SK-N-SH (cell line): Measurements from ENCODE around the gene USP48. TPM values are rescaled to one million over a fixed set of nuclear protein-coding genes. Genes with fewer than 3 reads are reported as not detected.

Experiments used
- CTCF ChIA-PET: fragments of 300-600, 350-600 bp; formaldehyde crosslinking; extraction: SDS; loops from one replicate; lab custom pipeline; 2021; lab: Yijun Ruan, JAX
- POLR2A ChIA-PET: fragments of 350-600 bp; sonication (Branson Sonifier 250); formaldehyde crosslinking; extraction: SDS; loops from one replicate; lab custom pipeline; 2020; ENCODE audit warnings: antibody characterized with exemption, inconsistent platforms; lab: Yijun Ruan, JAX
- DNase-seq: peaks from one replicate; pipeline ENCODE4 v3.0.0; 2012
- H2AFZ ChIP-seq: fragments of 200-600 bp; sonication (generic); 2 replicates; pipeline ENCODE4 v1.8.1; 2016; ENCODE audit warnings: antibody characterized with exemption, mild to moderate bottlenecking, low read depth
- H3F3A ChIP-seq: fragments of 200-600 bp; sonication (generic); replicated peaks from 2 replicates; pipeline ENCODE3; 2016; ENCODE audit warnings: antibody characterized with exemption, mild to moderate bottlenecking; ENCODE audit not compliant: insufficient read depth
- H3K27ac ChIP-seq, 2 experiments: fragments of 200-500 bp in 1 of 2; fragments of 200-600 bp in 1 of 2; sonication (Bioruptor generic) in 1 of 2; sonication (generic), shearing (Covaris generic) in 1 of 2; 2 replicates each; pipeline versions ENCODE4 v1.5.1 to v1.6.1; 2014 to 2016; ENCODE audit warnings: low read depth in 2 of 2, inconsistent platforms in 1 of 2, low read length in 1 of 2, mild to moderate bottlenecking in 1 of 2, mixed read lengths in 1 of 2
- H3K27me3 ChIP-seq: fragments of 200-600 bp; sonication (generic), shearing (Covaris generic); 2 replicates; pipeline ENCODE4 v1.6.1; 2016; ENCODE audit warnings: mixed run types; ENCODE audit not compliant: insufficient read depth
- H3K36me3 ChIP-seq, 2 experiments: fragments of 200-500 bp in 1 of 2; fragments of 200-600 bp in 1 of 2; sonication (Bioruptor generic) in 1 of 2; sonication (generic) in 1 of 2; replicated peaks in 1 of 2; 2 replicates each; pipeline versions ENCODE3 to v1.5.1; 2014 to 2016; ENCODE audit warnings: low read length in 1 of 2, mild to moderate bottlenecking in 1 of 2; ENCODE audit not compliant: insufficient read depth in 2 of 2, control insufficient read depth in 1 of 2
- H3K4me1 ChIP-seq, 2 experiments: fragments of 200-500 bp in 1 of 2; fragments of 200-600 bp in 1 of 2; sonication (Bioruptor generic) in 1 of 2; sonication (generic), shearing (Covaris generic) in 1 of 2; 2 replicates each; pipeline versions ENCODE4 v1.5.1 to v1.6.1; 2014 to 2016; ENCODE audit warnings: low read depth in 1 of 2, low read length in 1 of 2, mixed run types in 1 of 2; ENCODE audit not compliant: insufficient read depth in 2 of 2, control insufficient read depth in 1 of 2
- H3K4me2 ChIP-seq: fragments of 200-600 bp; sonication (generic), shearing (Covaris generic); 2 replicates; pipeline ENCODE4 v1.6.1; 2017; ENCODE audit warnings: mixed run types
- H3K4me3 ChIP-seq, 2 experiments: fragments of 200-500 bp in 1 of 2; fragments of 200-600 bp in 1 of 2; sonication (Bioruptor generic) in 1 of 2; sonication (generic), shearing (Covaris generic) in 1 of 2; 2 replicates each; pipeline versions ENCODE4 v1.5.1 to v1.8.1; 2014 to 2016; ENCODE audit warnings: low read depth in 2 of 2, inconsistent platforms in 1 of 2, low read length in 1 of 2, mild to moderate bottlenecking in 1 of 2, mixed read lengths in 1 of 2, moderate library complexity in 1 of 2
- H3K79me2 ChIP-seq: fragments of 200-600 bp; sonication (generic); 2 replicates; pipeline ENCODE4 v1.8.1; 2017; ENCODE audit warnings: mild to moderate bottlenecking; ENCODE audit not compliant: insufficient read depth
- H3K9ac ChIP-seq: fragments of 200-600 bp; sonication (generic); 2 replicates; pipeline ENCODE4 v1.6.1; 2017; ENCODE audit warnings: mixed run types
- H3K9me2 ChIP-seq: fragments of 200-600 bp; sonication (generic); 2 replicates; pipeline ENCODE4 v1.6.1; 2017; ENCODE audit warnings: mixed run types
- H3K9me3 ChIP-seq: fragments of 200-600 bp; sonication (generic); 2 replicates; pipeline ENCODE4 v1.6.1; 2017; ENCODE audit warnings: mixed run types, mild to moderate bottlenecking, moderate library complexity
- H4K20me1 ChIP-seq: fragments of 200-600 bp; sonication (generic); 2 replicates; pipeline ENCODE4 v1.6.1; 2017; ENCODE audit warnings: mild to moderate bottlenecking, mixed run types; ENCODE audit not compliant: insufficient read depth
- FOSL2 ChIP-seq: IDR thresholded peaks from 2 replicates; pipeline ENCODE4 v1.4.0; 2012; ENCODE audit warnings: low read depth, mild to moderate bottlenecking, moderate library complexity, borderline replicate concordance
- RXRA ChIP-seq: IDR thresholded peaks from 2 replicates; pipeline ENCODE4 v1.4.0; 2012; ENCODE audit warnings: low read depth, mild to moderate bottlenecking, borderline replicate concordance
- TCF12 ChIP-seq: IDR thresholded peaks from 2 replicates; pipeline ENCODE4 v1.4.0; 2012
- WGBS: methylation state at CpG from one replicate; pipeline ENCODE4 v1.1.6; 2017; ENCODE audit warnings: low lambda C conversion rate; 5-methylcytosine and 5-hydroxymethylcytosine counted together
- polyA plus RNA-seq, 3 experiments: library from polyadenylated mRNA; depleted of rRNA; stranded (reverse); fragments of >200 nt; gene quantifications; 2 replicates each; pipeline ENCODE4 v1.2.3, GENCODE V29; 2012
- TF ChIP-seq, protein P1 (sequence below): IDR thresholded peaks from 2 replicates; pipeline ENCODE4; 2012
- TF ChIP-seq, protein P2 (sequence below): fragments of 200-600 bp; sonication (generic); IDR thresholded peaks from 2 replicates; pipeline ENCODE4 v1.6.1; 2017; ENCODE audit warnings: antibody characterized with exemption, mild to moderate bottlenecking, moderate library complexity
- TF ChIP-seq, protein P3 (sequence below): fragments of 150-350 bp; IDR thresholded peaks from 2 replicates; pipeline ENCODE4 v1.6.1; 2016; ENCODE audit warnings: mild to moderate bottlenecking, low read depth, low read length
- TF ChIP-seq, protein P4 (sequence below): IDR thresholded peaks from 2 replicates; pipeline ENCODE4 v1.6.1; 2012; ENCODE audit warnings: mild to moderate bottlenecking, low read depth, low read length, moderate library complexity

Gene USP48
- polyA plus RNA-seq, 1 of the 3 experiments (the other 2 are of a cell fraction) = 13.6 TPM

DNA sequence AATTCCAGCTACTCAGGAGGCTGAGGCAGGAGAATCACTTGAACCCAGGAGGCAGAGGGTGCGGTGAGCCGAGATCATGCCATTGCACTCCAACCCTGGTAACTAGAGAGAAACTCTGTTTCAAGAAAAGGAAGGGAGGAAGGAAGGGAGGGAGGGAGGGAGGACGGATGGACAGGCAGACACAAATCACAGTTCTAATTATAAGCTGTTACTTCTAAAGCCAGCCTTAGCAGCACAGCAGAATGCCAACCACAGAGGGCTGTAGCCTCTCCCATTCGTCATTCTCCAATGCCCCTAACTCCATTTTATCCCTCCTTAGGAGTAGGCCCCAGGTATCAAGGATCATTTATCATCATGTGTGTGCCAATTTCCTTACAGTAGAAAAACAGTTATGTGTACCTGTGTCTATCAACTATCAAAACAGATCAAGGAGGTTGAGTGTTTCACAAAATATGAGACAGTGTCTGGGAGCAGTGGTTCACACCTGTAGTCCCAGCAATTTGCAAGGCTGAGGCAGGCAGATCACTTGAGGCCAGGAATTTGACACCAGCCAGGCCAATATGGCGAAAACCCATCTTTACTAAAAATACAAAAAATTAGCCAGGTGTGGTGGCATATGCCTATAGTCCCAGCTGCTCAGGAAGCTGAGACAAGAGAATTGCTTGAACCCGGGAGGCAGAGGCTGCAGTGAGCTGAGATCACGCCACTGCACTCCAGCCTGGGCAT is 19.1 kb downstream of the USP48 start (continued):
- TF ChIP-seq, protein P1, sequence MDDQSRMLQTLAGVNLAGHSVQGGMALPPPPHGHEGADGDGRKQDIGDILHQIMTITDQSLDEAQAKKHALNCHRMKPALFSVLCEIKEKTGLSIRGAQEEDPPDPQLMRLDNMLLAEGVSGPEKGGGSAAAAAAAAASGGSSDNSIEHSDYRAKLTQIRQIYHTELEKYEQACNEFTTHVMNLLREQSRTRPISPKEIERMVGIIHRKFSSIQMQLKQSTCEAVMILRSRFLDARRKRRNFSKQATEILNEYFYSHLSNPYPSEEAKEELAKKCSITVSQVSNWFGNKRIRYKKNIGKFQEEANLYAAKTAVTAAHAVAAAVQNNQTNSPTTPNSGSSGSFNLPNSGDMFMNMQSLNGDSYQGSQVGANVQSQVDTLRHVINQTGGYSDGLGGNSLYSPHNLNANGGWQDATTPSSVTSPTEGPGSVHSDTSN = no peak
- TF ChIP-seq, all 33 proteins: peak for 0

DNA sequence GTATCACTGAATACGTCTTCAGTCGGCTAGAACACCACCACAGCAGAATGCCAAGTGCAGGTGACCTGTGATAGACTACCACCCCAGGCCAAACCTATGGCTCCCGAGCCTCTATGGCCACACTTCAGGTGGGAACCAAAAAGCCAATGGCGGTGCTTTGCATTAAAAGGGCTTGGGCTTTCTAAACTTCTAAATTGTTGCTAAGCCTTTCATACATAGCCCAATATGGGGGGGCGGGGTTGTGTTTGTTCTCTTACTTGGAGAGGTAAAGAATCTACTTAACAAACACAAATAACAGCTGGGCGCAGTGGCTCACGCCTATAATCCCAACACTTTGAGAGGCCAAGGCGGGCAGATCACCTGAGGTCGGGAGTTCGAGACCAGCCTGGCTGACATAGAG is 19.7 kb downstream of the USP48 start:
- no peaks in the 10 kb centered on the region for H3K27me3 ChIP-seq
- ChIA-PET POLR2A (interaction anchor here (1.1 kb wide), 1 partner anchor 18 kb away, joined by 3 read pairs; no protein-coding TSS in a partner anchor), CTCF (no interaction called here)
- H3K9me3 ChIP-seq = no peaks in the 10 kb centered on the region
- H3K9ac ChIP-seq = no peak overlapping the region
- DNase-seq = no peak
- H3K79me2 ChIP-seq = peaks cover 91% of the 10 kb centered on the region
- H3K4me3 ChIP-seq = no peak overlapping the region
- TF ChIP-seq TCF12 (no peak), RXRA (no peak), FOSL2 (no peak)
- TF ChIP-seq, protein P1 = no peak
- TF ChIP-seq, protein P2, sequence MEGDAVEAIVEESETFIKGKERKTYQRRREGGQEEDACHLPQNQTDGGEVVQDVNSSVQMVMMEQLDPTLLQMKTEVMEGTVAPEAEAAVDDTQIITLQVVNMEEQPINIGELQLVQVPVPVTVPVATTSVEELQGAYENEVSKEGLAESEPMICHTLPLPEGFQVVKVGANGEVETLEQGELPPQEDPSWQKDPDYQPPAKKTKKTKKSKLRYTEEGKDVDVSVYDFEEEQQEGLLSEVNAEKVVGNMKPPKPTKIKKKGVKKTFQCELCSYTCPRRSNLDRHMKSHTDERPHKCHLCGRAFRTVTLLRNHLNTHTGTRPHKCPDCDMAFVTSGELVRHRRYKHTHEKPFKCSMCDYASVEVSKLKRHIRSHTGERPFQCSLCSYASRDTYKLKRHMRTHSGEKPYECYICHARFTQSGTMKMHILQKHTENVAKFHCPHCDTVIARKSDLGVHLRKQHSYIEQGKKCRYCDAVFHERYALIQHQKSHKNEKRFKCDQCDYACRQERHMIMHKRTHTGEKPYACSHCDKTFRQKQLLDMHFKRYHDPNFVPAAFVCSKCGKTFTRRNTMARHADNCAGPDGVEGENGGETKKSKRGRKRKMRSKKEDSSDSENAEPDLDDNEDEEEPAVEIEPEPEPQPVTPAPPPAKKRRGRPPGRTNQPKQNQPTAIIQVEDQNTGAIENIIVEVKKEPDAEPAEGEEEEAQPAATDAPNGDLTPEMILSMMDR = no peak
- TF ChIP-seq, protein P3, sequence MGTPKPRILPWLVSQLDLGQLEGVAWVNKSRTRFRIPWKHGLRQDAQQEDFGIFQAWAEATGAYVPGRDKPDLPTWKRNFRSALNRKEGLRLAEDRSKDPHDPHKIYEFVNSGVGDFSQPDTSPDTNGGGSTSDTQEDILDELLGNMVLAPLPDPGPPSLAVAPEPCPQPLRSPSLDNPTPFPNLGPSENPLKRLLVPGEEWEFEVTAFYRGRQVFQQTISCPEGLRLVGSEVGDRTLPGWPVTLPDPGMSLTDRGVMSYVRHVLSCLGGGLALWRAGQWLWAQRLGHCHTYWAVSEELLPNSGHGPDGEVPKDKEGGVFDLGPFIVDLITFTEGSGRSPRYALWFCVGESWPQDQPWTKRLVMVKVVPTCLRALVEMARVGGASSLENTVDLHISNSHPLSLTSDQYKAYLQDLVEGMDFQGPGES = no peak
- TF ChIP-seq, protein P4, sequence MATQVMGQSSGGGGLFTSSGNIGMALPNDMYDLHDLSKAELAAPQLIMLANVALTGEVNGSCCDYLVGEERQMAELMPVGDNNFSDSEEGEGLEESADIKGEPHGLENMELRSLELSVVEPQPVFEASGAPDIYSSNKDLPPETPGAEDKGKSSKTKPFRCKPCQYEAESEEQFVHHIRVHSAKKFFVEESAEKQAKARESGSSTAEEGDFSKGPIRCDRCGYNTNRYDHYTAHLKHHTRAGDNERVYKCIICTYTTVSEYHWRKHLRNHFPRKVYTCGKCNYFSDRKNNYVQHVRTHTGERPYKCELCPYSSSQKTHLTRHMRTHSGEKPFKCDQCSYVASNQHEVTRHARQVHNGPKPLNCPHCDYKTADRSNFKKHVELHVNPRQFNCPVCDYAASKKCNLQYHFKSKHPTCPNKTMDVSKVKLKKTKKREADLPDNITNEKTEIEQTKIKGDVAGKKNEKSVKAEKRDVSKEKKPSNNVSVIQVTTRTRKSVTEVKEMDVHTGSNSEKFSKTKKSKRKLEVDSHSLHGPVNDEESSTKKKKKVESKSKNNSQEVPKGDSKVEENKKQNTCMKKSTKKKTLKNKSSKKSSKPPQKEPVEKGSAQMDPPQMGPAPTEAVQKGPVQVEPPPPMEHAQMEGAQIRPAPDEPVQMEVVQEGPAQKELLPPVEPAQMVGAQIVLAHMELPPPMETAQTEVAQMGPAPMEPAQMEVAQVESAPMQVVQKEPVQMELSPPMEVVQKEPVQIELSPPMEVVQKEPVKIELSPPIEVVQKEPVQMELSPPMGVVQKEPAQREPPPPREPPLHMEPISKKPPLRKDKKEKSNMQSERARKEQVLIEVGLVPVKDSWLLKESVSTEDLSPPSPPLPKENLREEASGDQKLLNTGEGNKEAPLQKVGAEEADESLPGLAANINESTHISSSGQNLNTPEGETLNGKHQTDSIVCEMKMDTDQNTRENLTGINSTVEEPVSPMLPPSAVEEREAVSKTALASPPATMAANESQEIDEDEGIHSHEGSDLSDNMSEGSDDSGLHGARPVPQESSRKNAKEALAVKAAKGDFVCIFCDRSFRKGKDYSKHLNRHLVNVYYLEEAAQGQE = no peak
- H3K27ac ChIP-seq = no peak overlapping the region
- H3F3A ChIP-seq = peaks cover 20% of the 10 kb centered on the region
- 96% methylated on average over 10 of the region's 10 CpGs for WGBS
- no peak overlapping the region for H3K4me2 ChIP-seq
- H3K4me1 ChIP-seq = peaks cover 2 to 17% of the 10 kb centered on the region in 2 experiments; a peak in 2 of 4 replicates
- H4K20me1 ChIP-seq = peaks cover 98% of the 10 kb centered on the region
- peaks cover 0 to 4% of the 10 kb centered on the region in 2 experiments for H3K36me3 ChIP-seq
- no peak overlapping the region for H2AFZ ChIP-seq
- no peaks in the 10 kb centered on the region for H3K9me2 ChIP-seq
